ENCODE measurements around the gene SH3PXD2A.
"Not testable (repeated sequence)": the region's sequence is repeated elsewhere in the genome, so short reads cannot be mapped to it uniquely, and the experiment has no call there.

Gene SH3PXD2A

GRCh38 chr10:103849212-103849877 is 6.0 kb downstream of the SH3PXD2A start:
- DNase-seq (ENCODE audit: low spot score): no peak

GRCh38 chr10:103847909-103848468 is 7.4 kb downstream of the SH3PXD2A start:
- DNase-seq (ENCODE audit: low spot score): no peak

GRCh38 chr10:103847346-103847745 is 8.0 kb downstream of the SH3PXD2A start:
- DNase-seq (ENCODE audit: low spot score): no peak

GRCh38 chr10:103845972-103846371 is 9.4 kb downstream of the SH3PXD2A start:
- no peak for DNase-seq (ENCODE audit: low spot score)

GRCh38 chr10:103845346-103845745 is 10.0 kb downstream of the SH3PXD2A start:
- DNase-seq (ENCODE audit: low spot score): not testable (repeated sequence)

- no peak for DNase-seq (ENCODE audit: low spot score)
Measured at GRCh38 chr10:103843854-103844570, 11.4 kb downstream of the SH3PXD2A start.

GRCh38 chr10:103843045-103843444 is 12.3 kb downstream of the SH3PXD2A start:
- DNase-seq (ENCODE audit: low spot score): no peak

GRCh38 chr10:103842605-103843004 is 12.8 kb downstream of the SH3PXD2A start:
- DNase-seq (ENCODE audit: low spot score): no peak

GRCh38 chr10:103841519-103841918 is 13.9 kb downstream of the SH3PXD2A start:
- no peak for DNase-seq (ENCODE audit: low spot score)

- DNase-seq (ENCODE audit: low spot score): no peak
Measured at GRCh38 chr10:103840740-103841070, 14.7 kb downstream of the SH3PXD2A start.

- no peak for DNase-seq (ENCODE audit: low spot score)
Measured at GRCh38 chr10:103839872-103840739, 15.3 kb downstream of the SH3PXD2A start.

- no peak for DNase-seq (ENCODE audit: low spot score)
Measured at GRCh38 chr10:103839519-103839871, 15.9 kb downstream of the SH3PXD2A start.

- no peak for DNase-seq (ENCODE audit: low spot score)
Measured at GRCh38 chr10:103838862-103839518, 16.4 kb downstream of the SH3PXD2A start.

- no peak for DNase-seq (ENCODE audit: low spot score)
Measured at GRCh38 chr10:103838070-103838395, 17.3 kb downstream of the SH3PXD2A start.

- no peak for DNase-seq (ENCODE audit: low spot score)
Measured at GRCh38 chr10:103837370-103838069, 17.9 kb downstream of the SH3PXD2A start.

GRCh38 chr10:103836861-103837260 is 18.5 kb downstream of the SH3PXD2A start:
- DNase-seq (ENCODE audit: low spot score): no peak

GRCh38 chr10:103836273-103836672 is 19.1 kb downstream of the SH3PXD2A start:
- DNase-seq (ENCODE audit: low spot score): no peak

GRCh38 chr10:103835096-103836050 is 20.0 kb downstream of the SH3PXD2A start:
- no peak for DNase-seq (ENCODE audit: low spot score)

- DNase-seq (ENCODE audit: low spot score): no peak
Measured at GRCh38 chr10:103834436-103835095, 20.8 kb downstream of the SH3PXD2A start.

All from HuH-7.5 (cell line).